HFF-Myc (cell line): ENCODE measurements around the gene FZD10.

Experiments
- DNase-seq: peaks from one replicate; pipeline ENCODE4 v3.0.0-alpha.2; 2011; ENCODE audit warnings: low read depth; ENCODE audit errors: extremely low read depth
- H3K4me3 ChIP-seq: replicated peaks from 2 replicates; pipeline ENCODE4 v1.5.1; 2011; ENCODE audit warnings: low read depth, mild to moderate bottlenecking, control low read depth, low read length
- TF ChIP-seq, protein P1 (sequence below): IDR thresholded peaks from 2 replicates; pipeline ENCODE4 v1.5.1; 2012; ENCODE audit warnings: mild to moderate bottlenecking, low read depth, low read length, control low read depth; ENCODE audit errors: missing control alignments

Gene FZD10

DNA sequence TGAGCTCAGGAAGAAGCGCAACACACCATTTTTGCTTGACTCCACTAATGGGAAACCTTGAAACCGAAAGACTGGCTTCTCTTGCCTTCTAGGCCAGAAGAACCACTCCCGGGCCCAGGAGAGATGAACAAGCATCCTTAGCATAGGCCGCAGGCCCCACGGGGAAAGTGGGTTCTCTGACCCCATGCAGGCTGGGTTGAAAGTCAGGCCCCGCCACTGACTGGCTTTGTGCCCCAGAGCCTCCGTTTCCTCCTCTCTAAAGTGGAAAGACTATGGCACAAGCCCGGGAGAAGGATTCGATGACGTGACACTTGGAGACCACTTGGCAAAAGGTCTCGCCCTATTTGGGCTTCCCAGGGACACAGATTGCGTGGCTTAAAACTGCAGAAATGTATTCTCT lies 9.9 kb upstream of the FZD10 start:
- TF ChIP-seq, protein P1, sequence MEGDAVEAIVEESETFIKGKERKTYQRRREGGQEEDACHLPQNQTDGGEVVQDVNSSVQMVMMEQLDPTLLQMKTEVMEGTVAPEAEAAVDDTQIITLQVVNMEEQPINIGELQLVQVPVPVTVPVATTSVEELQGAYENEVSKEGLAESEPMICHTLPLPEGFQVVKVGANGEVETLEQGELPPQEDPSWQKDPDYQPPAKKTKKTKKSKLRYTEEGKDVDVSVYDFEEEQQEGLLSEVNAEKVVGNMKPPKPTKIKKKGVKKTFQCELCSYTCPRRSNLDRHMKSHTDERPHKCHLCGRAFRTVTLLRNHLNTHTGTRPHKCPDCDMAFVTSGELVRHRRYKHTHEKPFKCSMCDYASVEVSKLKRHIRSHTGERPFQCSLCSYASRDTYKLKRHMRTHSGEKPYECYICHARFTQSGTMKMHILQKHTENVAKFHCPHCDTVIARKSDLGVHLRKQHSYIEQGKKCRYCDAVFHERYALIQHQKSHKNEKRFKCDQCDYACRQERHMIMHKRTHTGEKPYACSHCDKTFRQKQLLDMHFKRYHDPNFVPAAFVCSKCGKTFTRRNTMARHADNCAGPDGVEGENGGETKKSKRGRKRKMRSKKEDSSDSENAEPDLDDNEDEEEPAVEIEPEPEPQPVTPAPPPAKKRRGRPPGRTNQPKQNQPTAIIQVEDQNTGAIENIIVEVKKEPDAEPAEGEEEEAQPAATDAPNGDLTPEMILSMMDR, result no peak
- DNase-seq, result no peak
- no peak overlapping the region for H3K4me3 ChIP-seq

DNA sequence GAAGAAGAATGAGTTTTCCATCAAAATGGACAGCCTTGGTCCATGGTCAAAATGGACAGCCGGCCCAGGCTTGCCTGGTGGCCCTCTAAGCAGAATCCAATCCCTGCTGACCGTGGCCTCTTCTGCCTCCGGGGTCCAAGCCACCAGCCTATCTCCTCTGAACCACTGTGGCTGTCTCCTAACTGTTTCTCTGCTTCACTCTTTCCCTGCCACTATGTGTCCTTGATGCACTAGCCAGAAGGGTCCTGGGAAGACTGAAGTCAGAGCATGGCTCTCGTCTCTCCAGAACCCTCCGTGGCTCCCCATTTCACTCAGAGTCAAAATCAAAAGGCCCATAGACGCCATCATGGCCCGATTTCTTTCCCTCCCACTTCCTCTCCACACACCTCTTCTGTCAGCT lies 8.5 kb upstream of the FZD10 start:
- no peak for DNase-seq
- no peak overlapping the region for H3K4me3 ChIP-seq
- TF ChIP-seq, protein P1, result no peak

DNA sequence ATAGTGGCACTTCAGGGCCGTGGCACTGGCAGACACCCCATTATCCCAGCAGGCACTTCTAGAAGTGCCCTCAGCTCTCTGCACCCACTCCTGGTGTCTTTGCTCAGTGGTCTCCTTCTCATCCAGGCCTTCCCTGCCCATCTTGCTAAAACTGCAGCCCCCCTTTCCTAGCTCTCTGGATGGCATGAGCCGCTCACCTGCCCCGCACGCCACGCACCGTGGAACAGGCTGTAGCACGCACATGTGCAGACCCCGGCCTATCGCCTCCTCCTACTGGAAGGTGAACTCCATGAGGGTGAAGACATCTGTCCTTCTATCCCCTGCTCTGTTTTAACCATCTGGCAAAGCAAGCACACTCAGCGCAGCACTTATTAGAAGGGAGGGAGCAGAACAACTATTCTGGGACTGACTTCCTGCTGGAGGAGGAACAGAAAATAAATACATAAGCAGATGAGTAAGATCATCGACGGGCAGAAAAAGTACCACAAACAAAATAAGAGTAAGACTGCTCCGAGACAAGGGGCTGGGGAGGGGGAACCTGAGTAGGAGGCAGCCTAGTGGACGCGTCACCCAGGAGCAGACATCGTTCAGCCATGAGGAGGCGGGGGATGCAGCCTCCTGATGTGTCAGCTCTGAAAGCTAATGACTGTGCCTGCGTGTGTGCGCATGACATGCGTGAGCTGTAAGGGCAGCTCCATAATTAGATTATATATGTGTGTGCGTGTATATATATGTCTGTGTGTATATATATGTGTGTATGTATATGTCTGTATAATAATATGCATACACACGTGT lies 7.8 kb upstream of the FZD10 start:
- no peak for DNase-seq
- TF ChIP-seq, protein P1, result no peak
- no peak overlapping the region for H3K4me3 ChIP-seq

DNA sequence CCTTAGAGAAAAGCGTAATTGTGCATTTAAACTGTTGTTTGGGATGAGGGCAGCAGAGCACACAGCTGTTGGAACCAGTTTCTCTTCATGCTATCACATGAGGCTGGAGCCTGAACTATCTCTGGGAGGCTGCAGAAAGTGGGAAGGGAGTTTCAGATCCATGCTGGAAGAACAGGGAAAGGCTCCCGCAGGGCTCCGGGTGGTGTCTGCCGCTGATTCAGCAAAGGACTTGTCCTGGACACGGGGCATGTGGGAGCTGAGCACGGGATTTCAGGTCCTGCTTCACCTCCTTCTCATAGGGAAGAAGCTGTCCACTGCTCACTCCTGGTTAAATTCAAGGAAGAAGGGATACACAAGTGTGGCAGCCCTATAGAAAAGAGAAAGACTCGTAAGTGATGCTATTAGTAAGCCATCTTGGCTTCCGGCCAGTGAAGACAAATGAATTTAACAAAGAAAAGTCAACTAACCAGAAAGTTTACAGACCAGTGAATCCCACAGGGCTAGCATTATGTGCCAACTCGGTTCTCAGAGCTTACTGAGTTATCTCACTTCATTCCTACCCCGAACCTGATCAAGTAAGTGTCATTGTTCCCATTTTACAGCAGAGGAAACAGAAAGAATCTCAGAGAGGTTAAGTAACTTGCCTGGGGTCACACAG lies 6.7 kb upstream of the FZD10 start:
- TF ChIP-seq, protein P1, result no peak
- DNase-seq, result no peak
- no peak overlapping the region for H3K4me3 ChIP-seq

DNA sequence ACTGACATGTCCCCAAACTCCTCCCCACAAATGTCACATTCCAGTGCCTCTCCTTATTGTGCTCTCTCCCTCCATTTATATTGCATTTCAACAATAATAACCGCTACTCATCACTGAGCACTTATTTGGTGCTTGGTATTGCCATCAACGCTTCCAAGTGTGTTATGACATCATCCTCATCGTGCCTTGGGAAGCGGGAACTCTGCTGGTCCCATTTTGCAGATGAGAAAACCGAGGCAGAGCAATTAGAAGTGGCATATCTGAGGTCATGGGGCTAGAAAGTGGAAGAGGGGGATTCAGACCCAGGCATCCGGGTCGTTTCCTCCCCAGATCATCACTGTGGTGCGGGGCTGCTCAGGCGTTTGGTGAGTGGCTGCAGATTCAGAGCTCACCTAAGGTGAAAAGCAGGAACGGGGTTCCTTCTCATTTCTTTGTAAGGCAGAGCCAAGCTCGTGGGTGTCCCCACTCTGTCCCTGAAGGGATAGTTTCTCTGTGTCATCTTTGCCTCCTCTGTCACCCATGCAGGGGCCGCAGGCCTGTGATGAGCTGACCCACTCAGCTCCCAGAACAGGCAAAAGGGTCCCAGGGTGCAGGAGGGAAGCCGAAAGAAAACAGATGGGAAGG lies 5.5 kb upstream of the FZD10 start:
- no peak overlapping the region for H3K4me3 ChIP-seq
- DNase-seq, result no peak
- TF ChIP-seq, protein P1, result no peak

DNA sequence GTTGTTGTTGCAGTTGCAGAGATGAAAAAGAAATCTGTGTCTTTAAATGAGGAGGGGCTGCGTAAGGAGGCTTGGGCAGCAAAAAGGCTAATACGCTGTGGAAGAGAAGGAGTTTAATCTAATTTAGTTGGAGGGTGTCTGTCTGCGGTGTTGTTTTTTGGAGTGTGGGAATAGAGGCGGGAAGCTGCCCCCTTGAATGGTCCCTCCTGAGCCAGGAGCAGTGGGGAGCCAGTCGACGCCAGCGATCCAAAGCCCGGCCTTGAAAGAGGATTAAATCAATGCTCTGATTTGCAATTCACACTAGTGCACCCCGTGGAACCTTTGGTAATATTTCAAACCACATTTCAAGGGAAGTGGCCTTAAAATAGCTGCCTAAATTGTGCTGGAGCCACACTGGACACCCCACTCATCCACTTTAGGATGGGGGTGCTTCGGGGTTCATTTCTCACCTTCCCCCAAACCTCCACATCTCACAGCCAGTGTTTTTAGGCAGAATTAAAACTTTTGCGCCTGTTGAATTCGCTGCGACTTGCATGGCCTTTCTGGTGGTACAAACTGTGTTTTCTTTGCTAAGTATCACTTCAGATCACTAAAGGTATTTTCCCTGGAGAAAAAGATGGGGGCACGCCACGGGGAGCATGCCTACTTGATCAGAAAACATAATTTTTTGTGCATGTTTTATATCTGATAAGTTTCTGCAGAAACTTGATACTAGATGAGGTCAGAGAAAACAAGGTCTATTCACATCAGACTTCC lies 4.1 kb upstream of the FZD10 start:
- DNase-seq, result no peak
- H3K4me3 ChIP-seq, result no peak overlapping the region
- TF ChIP-seq, protein P1, result no peak
